GM20431 (cell line): ENCODE measurements around the gene CAV2.

Source experiments
- in situ Hi-C: fragments of 300-500 bp; cut with MseI, MboI; formaldehyde crosslinking; loops from one replicate; pipeline ENCODE4 v1.15.0; 2020; ENCODE audit warnings: low sequenced_read_pairs; ENCODE audit not compliant: unreplicated experiment

The CAV2 gene

GRCh38 chr7:116543664-116544063 is 44.1 kb downstream of the CAV2 start:
- in situ Hi-C loops = no loop called here

- in situ Hi-C loops = no loop called here
Measured at GRCh38 chr7:116544487-116544886, 44.9 kb downstream of the CAV2 start.

- in situ Hi-C loops = no loop called here
Measured at GRCh38 chr7:116545411-116545993, 46.0 kb downstream of the CAV2 start.

- in situ Hi-C loops = no loop called here
Measured at GRCh38 chr7:116546054-116546453, 46.5 kb downstream of the CAV2 start.

- in situ Hi-C loops = no loop called here
Measured at GRCh38 chr7:116546916-116547315, 47.4 kb downstream of the CAV2 start.

- in situ Hi-C loops = no loop called here
Measured at GRCh38 chr7:116547347-116547746, 47.8 kb downstream of the CAV2 start.

GRCh38 chr7:116548506-116548905 is 49.0 kb downstream of the CAV2 start:
- in situ Hi-C loops = no loop called here

- in situ Hi-C loops = no loop called here
Measured at GRCh38 chr7:116549370-116549769, 49.8 kb downstream of the CAV2 start.

- in situ Hi-C loops = no loop called here
Measured at GRCh38 chr7:116551692-116552091, 52.2 kb downstream of the CAV2 start.

GRCh38 chr7:116552602-116553001 is 53.1 kb downstream of the CAV2 start:
- in situ Hi-C loops = no loop called here

GRCh38 chr7:116553168-116553964 is 53.8 kb downstream of the CAV2 start:
- in situ Hi-C loops = no loop called here

GRCh38 chr7:116554436-116554835 is 54.9 kb downstream of the CAV2 start:
- in situ Hi-C loops = no loop called here

GRCh38 chr7:116554911-116555310 is 55.4 kb downstream of the CAV2 start:
- in situ Hi-C loops = no loop called here

- in situ Hi-C loops = no loop called here
Measured at GRCh38 chr7:116557066-116557585, 57.6 kb downstream of the CAV2 start.

- in situ Hi-C loops = no loop called here
Measured at GRCh38 chr7:116557901-116558300, 58.4 kb downstream of the CAV2 start.
